Activated effector memory CD4-positive, alpha-beta T cell treated with anti-CD3 and anti-CD28 coated beads, Interleukin-2, amount 50 U/mL, for 16 hours (primary cell): ENCODE results near the gene PAQR5.
A peak's percentile ranks its signal among the peaks of the same experiment; 100 is the strongest.
"Not testable (repeated sequence)": the region's sequence is repeated elsewhere in the genome, so short reads cannot be mapped to it uniquely, and the experiment has no call there.

Experiments used
- DNase-seq: peaks from one replicate; pipeline ENCODE4 v3.0.0-alpha.2; 2020

Gene PAQR5

GRCh38 chr15:69293741-69294615 lies 4.7 kb upstream of the PAQR5 start:
- DNase-seq: peak; percentile 55

- DNase-seq: no peak
Observed at GRCh38 chr15:69296606-69297005, 2.1 kb upstream of the PAQR5 start.

- no peak for DNase-seq
Observed at GRCh38 chr15:69297642-69298353, 914 bp upstream of the PAQR5 start.

- no peak for DNase-seq
Observed at GRCh38 chr15:69298354-69298696, 387 bp upstream of the PAQR5 start.

- DNase-seq: no peak
Observed at GRCh38 chr15:69299451-69299886, 757 bp downstream of the PAQR5 start.

- DNase-seq: no peak
Observed at GRCh38 chr15:69299943-69300588, 1.4 kb downstream of the PAQR5 start.

GRCh38 chr15:69301101-69301500 lies 2.4 kb downstream of the PAQR5 start:
- not testable (repeated sequence) for DNase-seq

GRCh38 chr15:69302087-69302486 lies 3.4 kb downstream of the PAQR5 start:
- DNase-seq: not testable (repeated sequence)

GRCh38 chr15:69302929-69303328 lies 4.2 kb downstream of the PAQR5 start:
- no peak for DNase-seq

GRCh38 chr15:69303337-69304181 lies 4.8 kb downstream of the PAQR5 start:
- DNase-seq: no peak

- no peak for DNase-seq
Observed at GRCh38 chr15:69304182-69304545, 5.5 kb downstream of the PAQR5 start.

- no peak for DNase-seq
Observed at GRCh38 chr15:69305204-69305931, 6.7 kb downstream of the PAQR5 start.

GRCh38 chr15:69305933-69306568 lies 7.3 kb downstream of the PAQR5 start:
- no peak for DNase-seq

- no peak for DNase-seq
Observed at GRCh38 chr15:69307939-69308338, 9.2 kb downstream of the PAQR5 start.

- DNase-seq: no peak
Observed at GRCh38 chr15:69308949-69309348, 10.2 kb downstream of the PAQR5 start.

GRCh38 chr15:69311319-69311721 lies 12.6 kb downstream of the PAQR5 start:
- DNase-seq: no peak

GRCh38 chr15:69313432-69314000 lies 14.8 kb downstream of the PAQR5 start:
- no peak for DNase-seq

- no peak for DNase-seq
Observed at GRCh38 chr15:69314131-69314530, 15.4 kb downstream of the PAQR5 start.

GRCh38 chr15:69314736-69315135 lies 16.0 kb downstream of the PAQR5 start:
- DNase-seq: no peak

GRCh38 chr15:69315402-69316110 lies 16.8 kb downstream of the PAQR5 start:
- DNase-seq: no peak

- DNase-seq: no peak
Observed at GRCh38 chr15:69316291-69316690, 17.6 kb downstream of the PAQR5 start.
